GM12864 (cell line): ENCODE results near the gene RELCH.

Experiments
- DNase-seq: peaks from one replicate; pipeline ENCODE4 v3.0.0-alpha.2; 2011; ENCODE audit warnings: low read depth
- H3K4me3 ChIP-seq: 2 replicates; pipeline ENCODE4 v1.5.1; 2011; ENCODE audit warnings: mild to moderate bottlenecking, low read depth, low read length, control low read depth
- TF ChIP-seq, protein P1 (sequence below): IDR thresholded peaks from 2 replicates; pipeline ENCODE4 v1.5.1; 2011; ENCODE audit warnings: low read depth, mild to moderate bottlenecking, moderate library complexity, low read length, control low read depth, inconsistent platforms; ENCODE audit errors: missing control alignments

RELCH gene

DNA sequence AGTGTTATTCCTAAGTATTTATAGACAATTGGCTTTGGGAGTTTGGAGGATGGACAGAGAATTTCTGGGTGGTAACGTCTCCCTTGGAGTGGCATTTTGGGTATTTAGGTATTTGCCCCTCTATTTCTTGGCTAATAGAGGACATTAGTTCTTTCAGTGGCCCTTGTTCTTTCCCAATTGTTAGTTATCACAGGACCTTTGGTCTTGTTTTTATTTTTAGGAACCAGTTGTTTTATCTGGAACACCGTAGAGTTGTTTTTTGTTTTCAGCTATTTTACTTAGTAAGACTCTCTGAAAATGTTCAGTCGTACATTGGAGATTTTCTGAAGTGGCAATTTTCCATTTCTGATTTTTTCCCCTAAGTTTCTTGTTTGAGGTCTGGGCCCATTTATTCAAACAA lies 97.6 kb downstream of the RELCH start:
- DNase-seq = no peak
- TF ChIP-seq, protein P1, sequence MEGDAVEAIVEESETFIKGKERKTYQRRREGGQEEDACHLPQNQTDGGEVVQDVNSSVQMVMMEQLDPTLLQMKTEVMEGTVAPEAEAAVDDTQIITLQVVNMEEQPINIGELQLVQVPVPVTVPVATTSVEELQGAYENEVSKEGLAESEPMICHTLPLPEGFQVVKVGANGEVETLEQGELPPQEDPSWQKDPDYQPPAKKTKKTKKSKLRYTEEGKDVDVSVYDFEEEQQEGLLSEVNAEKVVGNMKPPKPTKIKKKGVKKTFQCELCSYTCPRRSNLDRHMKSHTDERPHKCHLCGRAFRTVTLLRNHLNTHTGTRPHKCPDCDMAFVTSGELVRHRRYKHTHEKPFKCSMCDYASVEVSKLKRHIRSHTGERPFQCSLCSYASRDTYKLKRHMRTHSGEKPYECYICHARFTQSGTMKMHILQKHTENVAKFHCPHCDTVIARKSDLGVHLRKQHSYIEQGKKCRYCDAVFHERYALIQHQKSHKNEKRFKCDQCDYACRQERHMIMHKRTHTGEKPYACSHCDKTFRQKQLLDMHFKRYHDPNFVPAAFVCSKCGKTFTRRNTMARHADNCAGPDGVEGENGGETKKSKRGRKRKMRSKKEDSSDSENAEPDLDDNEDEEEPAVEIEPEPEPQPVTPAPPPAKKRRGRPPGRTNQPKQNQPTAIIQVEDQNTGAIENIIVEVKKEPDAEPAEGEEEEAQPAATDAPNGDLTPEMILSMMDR = no peak
- H3K4me3 ChIP-seq = no peak overlapping the region

- no peak for DNase-seq
- TF ChIP-seq, protein P1 = no peak
- no peak overlapping the region for H3K4me3 ChIP-seq
Measured at GRCh38 chr18:62285281-62285680, 98.2 kb downstream of the RELCH start.

- no peak for DNase-seq
- no peak overlapping the region for H3K4me3 ChIP-seq
- TF ChIP-seq, protein P1 = no peak
Measured at GRCh38 chr18:62287781-62288664, 101.0 kb downstream of the RELCH start.

- no peak overlapping the region for H3K4me3 ChIP-seq
- TF ChIP-seq, protein P1 = no peak
- no peak for DNase-seq
Measured at GRCh38 chr18:62288665-62289008, 101.6 kb downstream of the RELCH start.

- no peak overlapping the region for H3K4me3 ChIP-seq
- TF ChIP-seq, protein P1 = no peak
- DNase-seq = peak; percentile 8
Measured at GRCh38 chr18:62289047-62289446, 102.0 kb downstream of the RELCH start.

DNA sequence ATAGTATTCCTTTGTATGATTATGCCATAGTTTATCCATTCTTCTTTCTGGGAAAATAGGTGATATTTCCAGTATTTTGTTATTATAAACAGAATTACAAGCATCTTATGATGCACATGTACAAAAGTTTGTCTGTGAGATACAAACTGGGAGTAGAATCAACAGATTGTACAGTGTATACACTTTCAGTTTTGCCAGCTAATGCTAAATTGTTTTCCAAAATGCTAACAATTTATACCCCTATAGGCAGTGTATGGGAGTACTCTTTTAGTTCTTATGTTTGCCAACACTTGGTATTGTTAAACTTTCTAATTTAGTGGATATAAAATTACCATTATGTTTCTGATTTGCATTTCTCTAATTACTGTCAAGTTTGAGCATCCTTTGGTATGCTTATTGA lies 107.0 kb downstream of the RELCH start:
- TF ChIP-seq, protein P1 = no peak

More for the DNA sequence above, 107.0 kb downstream of the RELCH start:
- DNase-seq = no peak
- H3K4me3 ChIP-seq = no peak overlapping the region
